OCI-LY7 (cell line): ENCODE data around the gene CNOT3.
"Not testable (repeated sequence)": the region's sequence is repeated elsewhere in the genome, so short reads cannot be mapped to it uniquely, and the experiment has no call there.

Experiments used
- CTCF ChIP-seq: fragments of 200-600 bp; sonication (generic); conservative IDR thresholded peaks from 2 replicates; pipeline ENCODE4 v1.5.1; 2014; ENCODE audit warnings: mild to moderate bottlenecking, antibody characterized with exemption, low read length, moderate library complexity, mixed read lengths
- EZH2phosphoT487 ChIP-seq: fragments of 200-600 bp; sonication (generic); IDR thresholded peaks from 2 replicates; pipeline ENCODE4 v1.6.1; 2018; ENCODE audit warnings: low read depth, borderline replicate concordance, mild to moderate bottlenecking, mixed run types, antibody characterized with exemption, low read length, moderate library complexity, mixed read lengths

DNA sequence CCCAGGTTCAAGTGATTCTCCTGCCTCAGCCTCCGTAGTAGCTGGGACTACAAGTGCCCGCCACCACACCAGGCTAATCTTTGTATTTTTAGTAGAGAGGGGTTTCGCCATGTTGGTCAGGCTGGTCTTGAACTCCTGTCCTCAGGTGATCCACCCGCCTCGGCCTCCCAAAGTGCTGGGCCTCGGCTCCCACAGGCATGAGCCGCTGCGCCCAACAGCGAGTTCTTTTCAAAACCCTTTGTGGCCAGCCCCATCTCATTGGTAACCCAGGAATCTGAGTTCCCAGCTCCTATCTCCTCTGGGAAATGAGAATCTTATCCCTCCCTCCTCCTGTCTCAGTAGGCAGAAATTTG lies 37.7 kb upstream of the CNOT3 start:
- TF ChIP-seq CTCF, EZH2phosphoT487: not testable (repeated sequence)
